ENCODE data around the gene MAPK10.
"Not testable (repeated sequence)": the region's sequence is repeated elsewhere in the genome, so short reads cannot be mapped to it uniquely, and the experiment has no call there.

The MAPK10 gene

GRCh38 chr4:86021671-86022070 lies 338.2 kb downstream of the MAPK10 start:
- not testable (repeated sequence) for DNase-seq

GRCh38 chr4:86019906-86020305 lies 339.9 kb downstream of the MAPK10 start:
- no peak for DNase-seq

- no peak for DNase-seq
Observed at GRCh38 chr4:86019362-86019761, 340.5 kb downstream of the MAPK10 start.

DNA sequence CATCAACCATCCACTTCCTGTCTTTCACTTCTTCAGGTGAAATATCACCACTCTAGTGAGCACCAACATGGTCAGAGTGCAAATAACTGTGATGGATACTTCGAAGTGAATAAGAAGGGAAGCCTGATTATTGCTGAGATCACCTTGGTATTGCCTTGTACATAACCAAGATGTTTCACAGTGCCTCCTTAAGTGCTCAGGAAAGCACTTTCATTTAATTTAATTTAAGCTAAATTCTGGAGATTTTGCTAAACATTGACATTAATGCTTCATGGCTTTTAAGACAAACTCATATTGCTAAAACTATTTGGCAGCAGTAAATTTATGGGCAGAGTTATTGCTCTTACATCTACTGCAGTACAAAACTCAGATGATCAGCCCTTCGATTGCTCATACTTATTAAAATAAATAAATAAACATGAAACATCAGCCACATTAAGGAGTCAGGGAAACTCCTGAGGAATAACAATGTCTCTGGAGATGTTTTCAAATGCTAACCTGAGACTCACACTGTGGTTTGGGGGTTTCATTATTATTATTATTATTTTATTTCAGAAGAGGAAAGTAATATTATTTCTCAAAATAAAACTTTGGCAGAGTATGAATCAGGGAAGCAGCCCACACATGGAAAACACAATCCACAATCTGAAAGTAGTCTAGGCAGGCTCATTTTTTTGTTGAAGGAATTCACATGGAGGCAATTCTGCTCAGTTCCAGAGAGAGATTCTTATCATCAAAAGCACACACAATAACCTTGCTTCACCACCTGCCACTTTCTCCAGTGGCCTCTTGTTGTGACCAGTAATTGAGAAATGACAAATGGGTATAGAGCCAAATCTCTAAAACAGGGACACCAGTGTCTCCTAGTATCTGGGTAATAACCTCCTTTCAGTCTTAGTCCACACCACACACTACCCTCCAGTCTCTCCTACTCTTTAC lies 344.2 kb downstream of the MAPK10 start:
- no peak for DNase-seq

DNA sequence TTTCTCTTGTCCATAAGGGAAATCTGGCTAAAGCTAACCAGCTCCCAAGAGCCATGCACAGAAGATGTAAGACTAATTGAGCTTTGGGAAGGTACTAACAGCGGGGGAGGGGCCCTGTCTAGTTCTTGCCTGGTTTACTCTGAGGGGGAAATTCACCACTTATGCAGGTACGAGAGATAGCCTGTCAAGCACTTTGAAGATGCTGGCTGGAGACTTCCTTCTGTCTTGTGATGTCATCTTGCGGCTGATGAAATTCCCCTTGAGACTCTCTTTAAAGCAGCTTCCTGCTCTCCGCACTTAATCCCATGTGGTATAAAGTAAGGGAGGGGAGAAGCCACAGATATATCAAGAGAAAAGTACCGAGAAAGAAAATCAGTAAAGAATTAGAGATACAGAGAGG lies 345.3 kb downstream of the MAPK10 start:
- no peak for DNase-seq

DNA sequence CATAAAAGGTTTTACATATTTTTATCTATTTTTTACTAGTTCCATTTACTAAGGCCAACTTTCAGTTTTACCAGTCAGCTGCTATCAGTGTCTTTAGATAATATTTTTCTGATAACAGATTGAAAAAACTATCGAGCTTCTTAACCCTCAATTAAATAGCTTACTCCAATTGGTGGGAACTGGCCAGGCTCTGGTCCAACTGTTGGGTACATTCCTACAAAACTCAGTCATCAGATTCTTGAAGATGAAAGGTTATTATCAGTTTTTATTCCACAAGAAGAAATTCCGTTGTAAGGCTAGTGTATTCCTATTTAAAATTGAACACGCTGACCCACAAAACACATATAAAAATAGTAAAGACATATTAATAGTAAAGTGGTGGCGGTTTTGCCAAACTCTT lies 346.2 kb downstream of the MAPK10 start:
- no peak for DNase-seq

GRCh38 chr4:86011117-86011516 lies 348.7 kb downstream of the MAPK10 start:
- DNase-seq = no peak

DNA sequence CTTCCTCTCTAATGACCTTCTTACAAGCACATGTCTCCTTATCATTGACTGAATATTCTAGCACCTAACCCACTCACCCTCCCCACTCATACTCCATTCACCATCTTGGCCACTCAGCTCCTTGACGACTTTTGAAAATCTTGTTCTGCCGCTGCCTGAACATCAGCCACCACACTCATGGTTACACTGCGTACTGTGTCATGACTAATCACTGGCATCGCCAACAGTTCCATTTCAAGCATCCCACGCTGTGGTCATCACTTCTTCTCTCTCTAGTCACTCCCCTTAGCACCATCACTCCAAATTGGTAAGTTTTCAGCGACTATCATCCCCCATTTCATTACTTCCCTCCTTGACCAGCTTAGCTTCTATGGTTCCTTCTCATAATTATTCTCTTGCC lies 352.8 kb downstream of the MAPK10 start:
- no peak for DNase-seq

GRCh38 chr4:86006057-86006456 lies 353.8 kb downstream of the MAPK10 start:
- DNase-seq = no peak

- DNase-seq = no peak
Observed at GRCh38 chr4:86004030-86004429, 355.8 kb downstream of the MAPK10 start.

DNA sequence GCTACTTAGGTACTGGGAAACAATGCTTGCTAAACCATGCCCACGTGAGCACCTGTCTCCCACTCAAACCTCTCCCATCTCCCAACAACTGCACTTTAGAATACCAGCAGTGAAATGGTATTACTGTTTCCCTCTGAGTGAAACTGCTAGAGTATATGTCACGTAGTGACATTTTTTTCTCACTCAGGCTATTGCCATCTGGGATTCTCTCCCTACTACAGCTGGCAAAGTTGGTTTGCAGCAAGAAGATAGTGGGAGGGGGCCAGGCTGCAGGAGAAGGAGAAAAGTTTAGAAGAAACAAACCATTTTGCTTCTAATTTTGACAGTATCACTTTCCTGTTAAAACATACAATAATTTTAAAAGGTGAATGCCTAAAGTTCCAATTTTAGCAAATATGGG lies 358.3 kb downstream of the MAPK10 start:
- DNase-seq = no peak

- DNase-seq = no peak
Observed at GRCh38 chr4:85995361-85995760, 364.5 kb downstream of the MAPK10 start.

DNA sequence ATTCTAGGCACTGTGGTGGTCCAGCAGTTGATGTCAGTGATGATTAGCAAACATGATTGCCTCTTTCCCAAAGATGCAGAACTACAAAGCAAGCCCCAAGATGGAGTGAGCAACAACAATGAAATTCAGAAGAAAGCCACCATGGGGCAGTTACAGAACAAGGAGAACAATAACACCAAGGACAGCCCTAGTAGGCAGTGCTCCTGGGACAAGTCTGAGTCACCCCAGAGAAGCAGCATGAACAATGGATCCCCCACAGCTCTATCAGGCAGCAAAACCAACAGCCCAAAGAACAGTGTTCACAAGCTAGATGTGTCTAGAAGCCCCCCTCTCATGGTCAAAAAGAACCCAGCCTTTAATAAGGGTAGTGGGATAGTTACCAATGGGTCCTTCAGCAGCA lies 365.3 kb downstream of the MAPK10 start:
- no peak for DNase-seq

GRCh38 chr4:85993641-85994040 lies 366.2 kb downstream of the MAPK10 start:
- DNase-seq = no peak

GRCh38 chr4:85986266-85986665 lies 373.6 kb downstream of the MAPK10 start:
- no peak for DNase-seq

DNA sequence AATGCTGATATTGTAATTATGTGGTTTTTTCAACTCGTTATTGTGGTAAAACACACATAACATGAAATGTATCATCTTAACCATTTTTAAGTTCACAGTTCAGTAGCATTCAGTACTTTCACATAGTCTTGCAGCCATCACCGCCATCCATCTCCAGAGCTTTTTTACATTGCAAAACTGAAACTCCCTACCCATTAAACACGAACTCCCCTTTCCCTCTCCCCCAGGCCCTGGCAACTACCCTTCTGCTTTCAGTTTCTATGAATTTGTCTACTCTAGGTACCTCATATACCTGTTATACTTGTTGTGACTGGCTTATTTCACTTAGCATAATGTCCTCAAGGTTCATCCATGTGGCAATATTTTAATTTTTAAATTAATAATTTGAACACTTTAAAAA lies 380.6 kb downstream of the MAPK10 start:
- DNase-seq = no peak

DNA sequence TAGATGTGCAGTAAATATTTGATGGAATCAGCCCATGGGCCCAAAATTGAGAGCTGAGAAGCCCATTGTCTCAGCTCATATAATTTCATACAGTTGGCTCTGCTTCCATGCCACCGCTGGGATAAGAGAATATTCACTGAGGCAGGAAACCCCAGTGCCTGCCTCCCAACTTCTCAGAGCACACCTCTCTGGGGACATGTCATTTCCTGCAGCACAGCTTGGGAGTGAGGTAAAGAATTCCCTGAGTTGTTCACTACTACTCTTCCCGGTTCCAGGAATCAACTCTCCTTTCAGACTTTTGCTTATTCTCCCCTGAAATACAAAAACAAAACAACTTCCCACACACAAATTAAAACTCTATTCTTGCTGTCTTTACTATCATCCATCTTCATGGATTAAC lies 389.3 kb downstream of the MAPK10 start:
- no peak for DNase-seq

- DNase-seq = no peak
Observed at GRCh38 chr4:85968945-85969819, 390.7 kb downstream of the MAPK10 start.

GRCh38 chr4:85967872-85968271 lies 392.0 kb downstream of the MAPK10 start:
- no peak for DNase-seq

DNA sequence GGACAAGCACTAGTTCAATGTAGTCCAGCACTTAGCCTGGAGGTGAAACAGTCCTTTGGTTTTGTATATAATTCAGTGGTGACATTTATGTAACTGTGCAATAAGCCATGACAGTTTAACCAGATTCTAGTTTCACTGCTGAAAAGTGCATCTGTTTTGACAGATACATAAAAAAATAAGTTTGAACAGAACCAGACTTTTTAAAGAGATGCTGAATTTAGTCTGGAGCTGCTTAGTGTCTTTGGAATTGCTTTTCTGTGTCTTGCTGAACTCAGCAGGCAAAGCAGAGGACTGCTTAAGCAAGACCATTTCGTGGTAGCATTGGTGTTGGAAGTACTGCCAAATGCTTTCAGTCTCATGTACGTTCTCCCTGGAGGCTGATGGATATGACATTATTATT lies 393.5 kb downstream of the MAPK10 start:
- DNase-seq = no peak

DNA sequence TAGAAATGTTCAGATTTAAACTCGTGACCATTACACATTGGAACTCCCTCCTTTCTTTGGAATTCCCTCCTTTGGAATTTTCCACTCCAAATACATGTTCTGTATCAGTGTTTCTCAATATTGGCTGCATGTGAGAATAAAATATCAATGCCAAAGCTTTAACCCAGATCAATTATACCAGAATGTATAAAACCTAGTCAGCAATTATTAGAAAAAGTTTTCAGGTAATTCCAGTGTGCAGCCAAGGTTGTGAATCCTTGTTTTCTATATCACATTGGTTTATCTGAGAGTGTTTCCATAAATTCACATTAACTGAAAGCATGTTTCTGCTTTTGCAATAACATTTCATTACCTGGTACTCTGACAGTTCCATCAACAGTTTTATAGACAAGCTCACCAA lies 394.3 kb downstream of the MAPK10 start:
- no peak for DNase-seq

DNA sequence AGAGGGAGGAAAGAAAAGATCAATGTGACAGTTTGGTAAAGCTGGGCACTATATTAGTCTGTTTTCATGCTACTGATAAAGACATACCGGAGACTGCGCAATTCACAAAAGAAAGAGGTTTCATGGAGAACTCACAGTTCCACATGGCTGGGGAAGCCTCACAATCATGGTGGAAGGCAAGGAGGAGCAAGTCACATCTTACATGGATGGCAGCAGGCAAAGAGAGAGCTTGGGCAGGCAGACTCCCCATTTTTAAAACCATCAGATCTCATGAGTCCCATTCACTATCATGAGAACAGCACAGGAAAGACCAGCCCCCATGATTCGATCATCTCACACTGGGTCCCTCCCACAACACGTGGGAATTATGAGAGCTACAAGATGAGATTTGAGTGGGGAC lies 394.8 kb downstream of the MAPK10 start:
- not testable (repeated sequence) for DNase-seq

DNA sequence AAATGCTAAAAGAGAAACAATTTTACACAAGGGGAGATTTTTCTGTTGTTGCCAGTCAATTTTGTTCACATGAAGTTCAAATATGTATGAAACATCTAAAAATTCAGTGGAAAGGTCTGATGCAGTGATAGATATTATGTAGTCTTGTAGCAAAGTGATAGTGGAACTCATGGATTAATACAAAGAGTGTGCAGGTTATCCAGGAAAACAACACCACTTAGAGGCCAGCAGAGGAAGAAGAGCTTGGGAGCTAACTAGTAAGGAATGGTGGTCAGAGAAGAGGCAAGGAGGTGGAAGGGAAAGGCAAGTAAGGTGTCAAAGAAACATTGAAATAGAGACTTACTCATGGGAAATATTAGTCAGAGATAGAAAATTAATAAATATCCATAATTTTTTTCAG lies 395.6 kb downstream of the MAPK10 start:
- DNase-seq = no peak

DNA sequence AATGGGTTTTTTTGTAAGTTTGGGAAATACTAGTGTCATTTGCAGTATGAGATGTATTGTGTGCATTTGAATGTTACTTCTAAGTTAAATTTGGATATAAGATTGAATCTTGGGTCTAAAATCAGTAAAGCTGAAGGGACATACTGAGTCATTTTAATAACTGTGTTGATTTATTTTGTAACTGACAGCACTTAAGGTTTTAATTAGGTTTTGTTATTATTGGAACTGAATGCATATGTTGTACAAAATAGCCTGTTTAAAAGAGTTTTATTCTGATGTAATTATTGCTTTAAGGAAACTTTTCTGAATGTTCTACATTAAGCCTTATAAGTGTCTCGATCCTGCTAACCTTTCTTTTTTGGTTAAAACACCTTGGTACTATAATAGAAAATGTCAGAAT lies 396.6 kb downstream of the MAPK10 start:
- no peak for DNase-seq

Data from stimulated activated CD4-positive, alpha-beta T cell treated with anti-CD3 and anti-CD28 coated beads, Interleukin-2, amount 100 ng/mL, for 48 hours (primary cell).